Effector memory CD8-positive, alpha-beta T cell (primary cell): ENCODE results near the gene TEX51.

ENCODE experiments used
- ATAC-seq: fragments of 150-1000 bp; cut with Tn5 transposase; replicated peaks from 2 replicates; pipeline ENCODE4 v1.10.0; 2021; ENCODE audit warnings: mild to moderate bottlenecking, moderate library complexity
- DNase-seq, 3 experiments: peaks; one replicate each; pipeline ENCODE4 v3.0.0; 2021
- H3K27ac Mint-ChIP-seq, 2 donors: one replicate each; pipeline ENCODE4 v1.8.0; 2022; ENCODE audit warnings: mild to moderate bottlenecking in 2 of 2, mixed read lengths in 2 of 2, moderate library complexity in 2 of 2
- H3K27me3 Mint-ChIP-seq, 2 donors: one replicate each; pipeline ENCODE4 v1.8.0; 2022; ENCODE audit warnings: mixed read lengths in 2 of 2
- H3K36me3 Mint-ChIP-seq: one replicate; pipeline ENCODE4 v1.8.0; 2022; ENCODE audit warnings: mild to moderate bottlenecking, moderate library complexity, mixed read lengths; ENCODE audit not compliant: insufficient read depth
- H3K4me1 Mint-ChIP-seq, 2 donors: one replicate each; pipeline ENCODE4 v1.8.0; 2022; ENCODE audit warnings: low read depth in 2 of 2, mixed read lengths in 2 of 2
- H3K4me3 Mint-ChIP-seq, 2 donors: one replicate each; pipeline ENCODE4 v1.8.0; 2022; ENCODE audit warnings: mild to moderate bottlenecking in 2 of 2, mixed read lengths in 2 of 2, moderate library complexity in 2 of 2
- H3K9me3 Mint-ChIP-seq, 2 donors: one replicate each; pipeline ENCODE4 v1.8.0; 2022; ENCODE audit warnings: mixed read lengths in 2 of 2

TEX51 gene

GRCh38 chr2:126881591-126881990 lies 17.1 kb upstream of the TEX51 start:
- Mint-ChIP-seq H3K4me1 (peaks cover 2 to 3% of the 10 kb centered on the region in 2 donors), H3K36me3 (no peaks in the 10 kb centered on the region), H3K9me3 (no peaks in the 10 kb centered on the region), H3K27ac (no peak overlapping the region), H3K4me3 (no peak overlapping the region), H3K27me3 (peaks cover 4 to 16% of the 10 kb centered on the region in 2 donors)
- ATAC-seq: no peak
- DNase-seq: no peak

- no peak for ATAC-seq
- H3K36me3 Mint-ChIP-seq: peaks cover 4% of the 10 kb centered on the region
- H3K4me1 Mint-ChIP-seq: peaks cover 7 to 8% of the 10 kb centered on the region in 2 donors
These were observed 16.5 kb upstream of the TEX51 start for GRCh38 chr2:126882181-126882580.

DNA sequence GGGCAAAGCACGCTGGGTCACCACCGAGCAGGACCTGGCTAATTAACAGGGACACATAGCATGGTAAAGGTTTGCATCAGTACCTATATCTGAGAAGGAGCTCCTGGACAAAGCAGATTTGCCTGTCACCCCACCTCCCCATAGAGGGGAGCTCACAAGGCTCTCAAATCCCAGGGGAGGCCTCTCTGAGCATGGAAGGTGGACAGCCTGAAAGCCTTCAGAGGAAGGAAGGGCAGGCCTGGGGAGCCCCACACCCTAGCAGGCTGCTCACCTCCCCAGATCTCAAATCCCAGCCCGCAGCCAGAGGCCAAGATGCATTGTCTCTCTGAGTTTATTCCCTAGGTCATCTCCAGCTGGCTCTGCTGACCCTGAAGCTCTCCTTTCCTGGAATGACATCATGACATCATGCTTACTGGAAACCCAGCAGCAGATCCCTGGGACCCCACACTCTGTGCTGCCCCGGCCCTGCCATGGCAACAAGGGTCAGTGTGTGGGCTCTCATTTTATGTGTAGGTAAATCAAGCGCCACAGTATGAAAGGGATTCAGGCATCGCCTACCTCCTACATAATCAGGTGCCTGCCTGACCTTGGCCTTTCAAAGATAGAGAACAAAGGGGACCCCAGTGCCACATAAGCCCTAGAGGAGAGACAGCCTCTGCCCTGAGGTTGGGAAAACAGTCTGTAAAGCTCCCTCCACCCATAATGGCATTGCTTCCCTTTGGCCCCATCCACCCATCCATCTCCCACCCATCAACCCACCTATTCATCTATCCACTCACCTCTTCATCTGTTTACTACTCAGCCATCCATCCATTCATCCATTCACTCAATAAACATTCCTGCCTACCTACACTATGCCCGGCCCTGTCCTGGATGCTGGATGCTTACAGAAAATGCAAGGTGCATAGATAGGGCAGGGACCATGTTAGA lies 15.7 kb upstream of the TEX51 start:
- Mint-ChIP-seq H3K27me3 (peaks cover 18 to 30% of the 10 kb centered on the region in 2 donors), H3K4me3 (no peak overlapping the region), H3K9me3 (no peaks in the 10 kb centered on the region), H3K27ac (no peak overlapping the region), H3K4me1 (peaks cover 7 to 8% of the 10 kb centered on the region in 2 donors), H3K36me3 (peaks cover 4% of the 10 kb centered on the region)
- ATAC-seq (no peak), DNase-seq (no peak)

More at GRCh38 chr2:126882181-126882580, 16.5 kb upstream of the TEX51 start:
- H3K4me3 Mint-ChIP-seq: no peak overlapping the region
- H3K27me3 Mint-ChIP-seq: peaks cover 10 to 22% of the 10 kb centered on the region in 2 donors
- H3K9me3 Mint-ChIP-seq: no peaks in the 10 kb centered on the region
- no peak overlapping the region for H3K27ac Mint-ChIP-seq
- no peak for DNase-seq

GRCh38 chr2:126883666-126884040 lies 15.0 kb upstream of the TEX51 start:
- no peak for ATAC-seq
- H3K36me3 Mint-ChIP-seq: peaks cover 4% of the 10 kb centered on the region
- H3K4me3 Mint-ChIP-seq: no peak overlapping the region
- H3K27ac Mint-ChIP-seq: no peak overlapping the region
- H3K9me3 Mint-ChIP-seq: no peaks in the 10 kb centered on the region
- DNase-seq: no peak
- H3K4me1 Mint-ChIP-seq: peaks cover 7 to 8% of the 10 kb centered on the region in 2 donors
- peaks cover 23 to 37% of the 10 kb centered on the region in 2 donors for H3K27me3 Mint-ChIP-seq

DNA sequence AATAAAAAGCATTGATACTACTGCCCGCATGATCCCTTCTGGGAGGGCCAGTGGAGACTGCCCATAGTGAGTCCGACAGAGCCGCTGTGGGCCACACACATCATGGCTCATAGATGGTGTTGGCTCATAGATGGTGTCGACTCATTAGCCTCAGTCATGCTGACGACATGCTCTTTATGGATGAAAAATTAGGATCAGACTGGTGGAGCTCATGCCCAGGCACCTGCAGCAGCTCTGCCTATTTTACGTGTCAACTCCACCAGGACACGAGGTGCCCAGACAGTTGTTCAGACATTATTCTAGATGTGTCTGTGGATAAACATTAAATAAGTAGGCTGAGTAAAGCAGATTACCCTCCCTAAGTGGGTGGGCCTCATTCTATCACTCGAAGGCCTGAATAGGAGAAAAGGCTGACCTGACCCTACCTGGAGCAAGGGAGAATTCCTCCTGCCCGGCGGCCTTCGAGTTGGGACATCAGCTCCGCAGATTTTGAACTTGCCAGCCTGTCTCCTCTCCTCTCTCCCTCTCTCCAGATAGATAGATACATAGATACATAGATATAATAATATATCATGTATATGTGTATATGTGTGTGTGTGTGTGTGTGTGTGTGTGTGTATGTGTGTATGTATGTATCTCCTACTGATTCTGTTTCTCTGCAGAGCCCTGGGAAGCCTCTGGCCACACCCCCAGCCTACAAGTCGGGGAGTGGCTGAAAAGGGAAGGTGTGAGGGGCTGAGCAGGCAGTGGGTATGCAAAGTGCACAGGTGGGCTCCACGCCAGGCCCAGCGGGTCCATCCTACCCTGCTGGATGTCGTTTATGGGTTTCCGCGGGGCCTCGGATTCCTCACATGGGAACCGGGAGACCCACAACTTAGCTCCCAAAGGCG lies 13.6 kb upstream of the TEX51 start:
- peaks cover 7 to 8% of the 10 kb centered on the region in 2 donors for H3K4me1 Mint-ChIP-seq
- peaks cover 4% of the 10 kb centered on the region for H3K36me3 Mint-ChIP-seq
- H3K27ac Mint-ChIP-seq: no peak overlapping the region
- DNase-seq (no peak), ATAC-seq (no peak)
- no peak overlapping the region for H3K4me3 Mint-ChIP-seq
- no peaks in the 10 kb centered on the region for H3K9me3 Mint-ChIP-seq
- H3K27me3 Mint-ChIP-seq: peaks cover 38 to 48% of the 10 kb centered on the region in 2 donors

- H3K4me3 Mint-ChIP-seq: no peak overlapping the region
- H3K36me3 Mint-ChIP-seq: peaks cover 4% of the 10 kb centered on the region
- no peak for DNase-seq
- no peak overlapping the region for H3K27ac Mint-ChIP-seq
- no peak for ATAC-seq
- no peaks in the 10 kb centered on the region for H3K9me3 Mint-ChIP-seq
- H3K4me1 Mint-ChIP-seq: peaks cover 7 to 8% of the 10 kb centered on the region in 2 donors
- H3K27me3 Mint-ChIP-seq: peaks cover 39 to 55% of the 10 kb centered on the region in 2 donors
These were observed 12.9 kb upstream of the TEX51 start for GRCh38 chr2:126885751-126886210.

DNA sequence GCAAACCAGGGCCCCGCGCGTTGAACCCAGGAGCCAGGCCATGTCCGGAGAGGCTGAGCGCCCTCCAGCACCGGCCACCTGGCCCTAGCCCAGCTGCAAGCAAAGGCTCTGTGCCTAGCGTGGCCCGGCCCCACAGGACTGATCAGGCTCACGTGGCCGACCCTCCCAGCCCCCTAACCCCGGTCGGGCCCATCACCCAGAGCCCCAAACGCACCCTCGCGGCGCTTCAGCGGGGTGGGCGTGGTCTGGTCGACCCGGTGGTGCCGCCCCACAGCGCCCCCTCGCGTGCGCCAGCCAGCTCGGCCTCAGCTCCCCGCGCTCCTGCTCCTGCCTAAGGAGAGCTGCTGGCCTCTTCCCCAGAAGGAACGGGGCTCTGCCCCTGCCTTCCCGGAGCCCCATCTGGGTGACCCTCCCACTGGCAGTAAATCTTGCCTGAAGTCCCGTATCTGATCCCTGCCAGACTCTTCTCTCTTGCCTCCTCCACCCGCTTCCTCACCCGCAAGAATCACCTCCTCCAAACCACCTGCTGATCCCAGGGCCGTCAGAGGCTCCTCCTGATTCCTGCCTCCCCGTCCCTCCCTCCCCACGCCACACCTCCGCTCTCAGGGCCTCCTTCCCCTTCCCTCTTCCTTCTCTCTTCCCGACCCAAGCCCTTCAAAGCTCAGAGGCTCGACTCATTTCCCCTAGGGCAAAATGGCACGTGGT lies 12.3 kb upstream of the TEX51 start:
- H3K27me3 Mint-ChIP-seq: peaks cover 43 to 61% of the 10 kb centered on the region in 2 donors
- no peak overlapping the region for H3K27ac Mint-ChIP-seq
- ATAC-seq: peak; percentile 59
- no peaks in the 10 kb centered on the region for H3K9me3 Mint-ChIP-seq
- peak; percentile 4 to 21 (median 16) for DNase-seq
- H3K4me1 Mint-ChIP-seq: peaks cover 7 to 8% of the 10 kb centered on the region in 2 donors
- peaks cover 4% of the 10 kb centered on the region for H3K36me3 Mint-ChIP-seq
- H3K4me3 Mint-ChIP-seq: peak overlapping the region; percentile 12 to 25

GRCh38 chr2:126886916-126887280 lies 11.8 kb upstream of the TEX51 start:
- ATAC-seq: no peak
- H3K27ac Mint-ChIP-seq: no peak overlapping the region
- H3K36me3 Mint-ChIP-seq: peaks cover 4% of the 10 kb centered on the region
- peak overlapping the region in 1 of 2 donors; percentile 25 for H3K4me3 Mint-ChIP-seq
- H3K27me3 Mint-ChIP-seq: peaks cover 43 to 64% of the 10 kb centered on the region in 2 donors
- peaks cover 7 to 8% of the 10 kb centered on the region in 2 donors for H3K4me1 Mint-ChIP-seq
- DNase-seq: no peak
- H3K9me3 Mint-ChIP-seq: no peaks in the 10 kb centered on the region

- Mint-ChIP-seq H3K4me3 (no peak overlapping the region), H3K27ac (no peak overlapping the region), H3K36me3 (peaks cover 4% of the 10 kb centered on the region), H3K4me1 (peaks cover 7 to 8% of the 10 kb centered on the region in 2 donors), H3K27me3 (peaks cover 43 to 64% of the 10 kb centered on the region in 2 donors), H3K9me3 (no peaks in the 10 kb centered on the region)
- no peak for DNase-seq
- no peak for ATAC-seq
These were observed 11.2 kb upstream of the TEX51 start for GRCh38 chr2:126887506-126887905.

DNA sequence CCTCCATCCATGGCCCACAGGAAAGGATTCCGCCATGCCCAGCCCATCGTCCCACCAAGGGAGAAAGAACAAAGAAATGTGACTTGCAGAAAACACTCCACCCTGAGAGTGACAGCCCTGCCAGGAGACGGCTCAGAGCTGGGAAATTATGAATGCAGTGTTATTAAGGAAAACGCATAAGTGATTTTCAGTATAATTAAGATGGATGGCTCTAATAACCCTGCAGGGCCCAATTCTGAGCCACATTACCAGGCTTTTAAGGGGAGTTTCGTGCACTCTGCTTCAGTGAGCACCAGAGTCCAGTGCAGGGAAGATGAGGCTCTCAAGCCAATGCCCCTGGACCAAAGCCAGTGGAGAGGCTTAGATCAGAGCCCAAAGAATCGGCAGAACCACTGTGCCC lies 10.6 kb upstream of the TEX51 start:
- Mint-ChIP-seq H3K4me3 (no peak overlapping the region), H3K9me3 (no peaks in the 10 kb centered on the region), H3K27ac (no peak overlapping the region), H3K27me3 (peaks cover 43 to 64% of the 10 kb centered on the region in 2 donors), H3K36me3 (peaks cover 4% of the 10 kb centered on the region), H3K4me1 (peaks cover 7 to 8% of the 10 kb centered on the region in 2 donors)
- ATAC-seq: no peak
- no peak for DNase-seq

DNA sequence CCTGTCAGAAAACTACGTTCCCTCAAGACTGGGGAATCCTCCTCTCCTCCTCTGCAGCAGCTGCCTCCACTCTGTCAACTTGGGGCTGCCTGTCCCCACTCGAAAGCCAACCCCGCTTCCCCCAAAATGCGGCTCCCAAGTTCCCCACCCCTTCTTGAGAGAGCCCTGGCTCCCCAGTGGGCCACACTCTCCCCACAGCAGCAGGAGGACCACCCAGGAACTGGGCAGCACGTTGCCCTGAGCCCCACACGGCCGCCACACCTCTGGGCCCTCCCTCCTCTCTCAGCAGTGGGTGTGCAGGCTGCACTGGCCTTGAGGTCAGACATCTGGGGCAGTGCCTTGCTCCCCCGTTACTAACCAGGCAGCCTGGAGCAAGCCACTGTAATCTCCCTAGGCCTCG lies 9.6 kb upstream of the TEX51 start:
- Mint-ChIP-seq H3K27ac (no peak overlapping the region), H3K27me3 (peaks cover 43 to 64% of the 10 kb centered on the region in 2 donors), H3K4me3 (no peak overlapping the region), H3K36me3 (peaks cover 4% of the 10 kb centered on the region), H3K4me1 (peaks cover 7 to 8% of the 10 kb centered on the region in 2 donors), H3K9me3 (no peaks in the 10 kb centered on the region)
- ATAC-seq (no peak), DNase-seq (no peak)

GRCh38 chr2:126889496-126890135 lies 9.1 kb upstream of the TEX51 start:
- Mint-ChIP-seq H3K9me3 (no peaks in the 10 kb centered on the region), H3K27ac (no peak overlapping the region), H3K36me3 (peaks cover 4% of the 10 kb centered on the region), H3K4me3 (no peak overlapping the region), H3K4me1 (peaks cover 7 to 8% of the 10 kb centered on the region in 2 donors), H3K27me3 (peaks cover 43 to 64% of the 10 kb centered on the region in 2 donors)
- DNase-seq (no peak), ATAC-seq (no peak)
